ENCODE measurements around the gene VWA8.

DNA sequence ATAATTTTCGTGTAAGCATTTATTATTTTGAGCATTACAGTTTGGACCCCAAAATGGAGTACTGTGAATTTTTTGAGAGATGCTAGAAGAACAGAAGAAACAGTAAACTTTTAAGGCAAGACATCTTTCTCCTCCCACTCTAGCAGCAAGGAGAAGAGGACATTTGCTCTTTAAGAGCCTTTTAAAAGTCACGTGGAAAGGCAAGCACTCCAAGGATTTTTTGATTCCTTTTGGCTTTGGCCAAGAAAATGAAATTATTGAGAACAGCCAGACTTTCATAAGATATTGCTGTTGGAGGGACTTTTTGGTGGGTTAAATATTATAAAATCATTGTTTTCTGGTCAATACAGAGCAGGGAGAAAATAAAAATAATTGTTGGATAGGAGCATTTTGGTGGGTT lies 393.5 kb downstream of the VWA8 start:
- TF ChIP-seq, protein P1, sequence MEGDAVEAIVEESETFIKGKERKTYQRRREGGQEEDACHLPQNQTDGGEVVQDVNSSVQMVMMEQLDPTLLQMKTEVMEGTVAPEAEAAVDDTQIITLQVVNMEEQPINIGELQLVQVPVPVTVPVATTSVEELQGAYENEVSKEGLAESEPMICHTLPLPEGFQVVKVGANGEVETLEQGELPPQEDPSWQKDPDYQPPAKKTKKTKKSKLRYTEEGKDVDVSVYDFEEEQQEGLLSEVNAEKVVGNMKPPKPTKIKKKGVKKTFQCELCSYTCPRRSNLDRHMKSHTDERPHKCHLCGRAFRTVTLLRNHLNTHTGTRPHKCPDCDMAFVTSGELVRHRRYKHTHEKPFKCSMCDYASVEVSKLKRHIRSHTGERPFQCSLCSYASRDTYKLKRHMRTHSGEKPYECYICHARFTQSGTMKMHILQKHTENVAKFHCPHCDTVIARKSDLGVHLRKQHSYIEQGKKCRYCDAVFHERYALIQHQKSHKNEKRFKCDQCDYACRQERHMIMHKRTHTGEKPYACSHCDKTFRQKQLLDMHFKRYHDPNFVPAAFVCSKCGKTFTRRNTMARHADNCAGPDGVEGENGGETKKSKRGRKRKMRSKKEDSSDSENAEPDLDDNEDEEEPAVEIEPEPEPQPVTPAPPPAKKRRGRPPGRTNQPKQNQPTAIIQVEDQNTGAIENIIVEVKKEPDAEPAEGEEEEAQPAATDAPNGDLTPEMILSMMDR (conservative IDR thresholded peaks at IDR 0.05; ENCODE audit: low read depth in 2 of 2) = no peak
- TF ChIP-seq ZNF114 (CRISPR knock-in tag; IDR thresholded peaks at IDR 0.05) (no peak), POLR2AphosphoS5 (IDR thresholded peaks at IDR 0.05; ENCODE audit: low read depth) (no peak), EZH2 (IDR thresholded peaks at IDR 0.05; ENCODE audit: low read depth, unreplicated experiment) (no peak), JUNB (IDR thresholded peaks at IDR 0.05; ENCODE audit: unreplicated experiment) (no peak), EZH2phosphoT487 (IDR thresholded peaks at IDR 0.05; ENCODE audit: unreplicated experiment) (no peak), STAT1 (IDR thresholded peaks at IDR 0.05; ENCODE audit: unreplicated experiment) (no peak), CREB1 (CRISPR knock-in tag; IDR thresholded peaks at IDR 0.05; ENCODE audit: low read depth) (no peak)
- TF ChIP-seq, protein P2, sequence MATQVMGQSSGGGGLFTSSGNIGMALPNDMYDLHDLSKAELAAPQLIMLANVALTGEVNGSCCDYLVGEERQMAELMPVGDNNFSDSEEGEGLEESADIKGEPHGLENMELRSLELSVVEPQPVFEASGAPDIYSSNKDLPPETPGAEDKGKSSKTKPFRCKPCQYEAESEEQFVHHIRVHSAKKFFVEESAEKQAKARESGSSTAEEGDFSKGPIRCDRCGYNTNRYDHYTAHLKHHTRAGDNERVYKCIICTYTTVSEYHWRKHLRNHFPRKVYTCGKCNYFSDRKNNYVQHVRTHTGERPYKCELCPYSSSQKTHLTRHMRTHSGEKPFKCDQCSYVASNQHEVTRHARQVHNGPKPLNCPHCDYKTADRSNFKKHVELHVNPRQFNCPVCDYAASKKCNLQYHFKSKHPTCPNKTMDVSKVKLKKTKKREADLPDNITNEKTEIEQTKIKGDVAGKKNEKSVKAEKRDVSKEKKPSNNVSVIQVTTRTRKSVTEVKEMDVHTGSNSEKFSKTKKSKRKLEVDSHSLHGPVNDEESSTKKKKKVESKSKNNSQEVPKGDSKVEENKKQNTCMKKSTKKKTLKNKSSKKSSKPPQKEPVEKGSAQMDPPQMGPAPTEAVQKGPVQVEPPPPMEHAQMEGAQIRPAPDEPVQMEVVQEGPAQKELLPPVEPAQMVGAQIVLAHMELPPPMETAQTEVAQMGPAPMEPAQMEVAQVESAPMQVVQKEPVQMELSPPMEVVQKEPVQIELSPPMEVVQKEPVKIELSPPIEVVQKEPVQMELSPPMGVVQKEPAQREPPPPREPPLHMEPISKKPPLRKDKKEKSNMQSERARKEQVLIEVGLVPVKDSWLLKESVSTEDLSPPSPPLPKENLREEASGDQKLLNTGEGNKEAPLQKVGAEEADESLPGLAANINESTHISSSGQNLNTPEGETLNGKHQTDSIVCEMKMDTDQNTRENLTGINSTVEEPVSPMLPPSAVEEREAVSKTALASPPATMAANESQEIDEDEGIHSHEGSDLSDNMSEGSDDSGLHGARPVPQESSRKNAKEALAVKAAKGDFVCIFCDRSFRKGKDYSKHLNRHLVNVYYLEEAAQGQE (IDR thresholded peaks at IDR 0.05; ENCODE audit: unreplicated experiment) = no peak
- TF ChIP-seq, protein P3, sequence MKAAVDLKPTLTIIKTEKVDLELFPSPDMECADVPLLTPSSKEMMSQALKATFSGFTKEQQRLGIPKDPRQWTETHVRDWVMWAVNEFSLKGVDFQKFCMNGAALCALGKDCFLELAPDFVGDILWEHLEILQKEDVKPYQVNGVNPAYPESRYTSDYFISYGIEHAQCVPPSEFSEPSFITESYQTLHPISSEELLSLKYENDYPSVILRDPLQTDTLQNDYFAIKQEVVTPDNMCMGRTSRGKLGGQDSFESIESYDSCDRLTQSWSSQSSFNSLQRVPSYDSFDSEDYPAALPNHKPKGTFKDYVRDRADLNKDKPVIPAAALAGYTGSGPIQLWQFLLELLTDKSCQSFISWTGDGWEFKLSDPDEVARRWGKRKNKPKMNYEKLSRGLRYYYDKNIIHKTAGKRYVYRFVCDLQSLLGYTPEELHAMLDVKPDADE (IDR thresholded peaks at IDR 0.05) = no peak

Data from GM23338 (cell line).